ENCODE results near the gene MMP28. TPM values are rescaled to one million over a fixed set of nuclear protein-coding genes. Genes with fewer than 3 reads are reported as not detected.

Gene MMP28
- total and polyA plus RNA-seq, 10 of the 15 experiments (the other 5 are each of a cell fraction or from before 2014, with no cell fraction given): not detected

DNA sequence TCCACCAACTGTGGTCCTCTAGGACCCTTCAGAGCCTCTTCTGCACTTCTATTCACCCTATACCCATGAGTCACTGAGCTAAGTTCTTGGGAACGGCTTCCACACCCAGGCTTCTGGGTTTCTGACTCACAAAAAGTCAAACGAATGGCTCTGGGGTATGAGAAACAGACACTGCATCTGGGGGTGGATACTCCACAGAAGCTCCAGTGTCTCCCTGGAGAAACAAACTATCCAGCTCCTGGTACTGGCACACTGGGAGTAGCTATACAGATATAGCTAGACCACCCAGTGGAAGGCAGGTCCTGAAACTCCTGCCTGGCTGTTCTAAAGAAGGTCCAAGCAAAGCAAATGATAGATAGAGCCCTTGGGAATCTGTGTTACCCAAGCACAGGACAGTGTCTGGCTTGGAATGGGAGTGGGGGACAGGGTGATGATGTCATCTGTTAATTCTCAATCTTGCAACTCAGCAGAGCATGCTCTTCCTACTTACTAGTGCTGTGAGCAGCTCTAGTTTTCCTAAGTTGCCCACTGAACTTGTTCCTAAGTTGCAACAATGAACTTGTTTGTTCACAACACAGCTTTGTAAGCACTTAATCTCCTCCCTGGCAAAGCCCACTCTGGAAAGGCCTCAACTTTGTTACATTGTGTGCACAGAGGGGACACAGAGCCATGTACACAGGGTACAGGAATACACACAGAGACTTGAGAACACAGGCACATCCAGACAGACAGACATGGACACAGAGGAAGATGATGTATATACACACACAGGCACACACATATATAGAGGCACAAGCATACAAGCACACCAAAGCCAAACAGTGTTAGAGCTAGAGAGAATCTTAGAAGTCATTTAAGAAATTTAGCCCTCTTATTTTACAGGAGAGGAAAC, 6.7 kb downstream of the MMP28 start:
- in situ Hi-C loops (cut with MboI): no loop called here
- no TSS peak for BruUV-seq (replicated peaks)
- H3K4me1 ChIP-seq (ENCODE audit: control insufficient read depth, insufficient read depth, low read length): no peaks in the 10 kb centered on the region
- no peak for FAIRE-seq
- H2AFZ ChIP-seq (ENCODE audit: control insufficient read depth, low read depth, low read length): no peak overlapping the region
- no peak overlapping the region for H3K27ac ChIP-seq (ENCODE audit: control insufficient read depth, insufficient read depth)
- H3K9me3 ChIP-seq (replicated peaks; ENCODE audit: control insufficient read depth, insufficient read depth, low read length): no peaks in the 10 kb centered on the region
- H3K4me3 ChIP-seq: no peak overlapping the region
- H3K4me2 ChIP-seq (ENCODE audit: control insufficient read depth, insufficient read depth): no peak overlapping the region
- H4K20me1 ChIP-seq (ENCODE audit: control insufficient read depth, insufficient read depth): no peaks in the 10 kb centered on the region
- intact Hi-C loops (cut with micrococcal nuclease; ENCODE audit: unreplicated experiment): no loop called here
- ChIA-PET POLR2A (no interaction called here), SMC1A (ENCODE audit: uncharacterized antibody, unreplicated experiment) (interaction anchor here (1.2 kb wide), 1 partner anchor 25 kb away, joined by 3 read pairs; no protein-coding TSS in a partner anchor), CTCF (interaction anchor here (2.2 kb wide), 1 partner anchor 25 kb away, joined by 7 read pairs; no protein-coding TSS in a partner anchor), RAD21 (ENCODE audit: unreplicated experiment) (no interaction called here)
- no peak for ATAC-seq
- TF ChIP-seq, protein P1, sequence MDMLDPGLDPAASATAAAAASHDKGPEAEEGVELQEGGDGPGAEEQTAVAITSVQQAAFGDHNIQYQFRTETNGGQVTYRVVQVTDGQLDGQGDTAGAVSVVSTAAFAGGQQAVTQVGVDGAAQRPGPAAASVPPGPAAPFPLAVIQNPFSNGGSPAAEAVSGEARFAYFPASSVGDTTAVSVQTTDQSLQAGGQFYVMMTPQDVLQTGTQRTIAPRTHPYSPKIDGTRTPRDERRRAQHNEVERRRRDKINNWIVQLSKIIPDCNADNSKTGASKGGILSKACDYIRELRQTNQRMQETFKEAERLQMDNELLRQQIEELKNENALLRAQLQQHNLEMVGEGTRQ (IDR thresholded peaks at IDR 0.05; ENCODE audit: borderline replicate concordance, low read depth, low read length): no peak
- TF ChIP-seq, protein P2, sequence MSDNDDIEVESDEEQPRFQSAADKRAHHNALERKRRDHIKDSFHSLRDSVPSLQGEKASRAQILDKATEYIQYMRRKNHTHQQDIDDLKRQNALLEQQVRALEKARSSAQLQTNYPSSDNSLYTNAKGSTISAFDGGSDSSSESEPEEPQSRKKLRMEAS (IDR thresholded peaks at IDR 0.05; ENCODE audit: low read depth, low read length): no peak
- TF ChIP-seq NBN (IDR thresholded peaks at IDR 0.05): no peak
- TF ChIP-seq ZSCAN29 (IDR thresholded peaks at IDR 0.05): no peak
- no peaks in the 10 kb centered on the region for H3K79me2 ChIP-seq (ENCODE audit: control insufficient read depth, insufficient read depth, low read length)
- 15% methylated on average over 2 of the region's 2 CpGs for WGBS (ENCODE audit: insufficient coverage, insufficient replicate concordance, low lambda C conversion rate, missing lambda C conversion rate)
- H3K36me3 ChIP-seq (ENCODE audit: control insufficient read depth in 2 of 2, insufficient read depth in 2 of 2, low read length in 1 of 2): no peaks in the 10 kb centered on the region
- no peak for DNase-seq (ENCODE audit: low read depth, low spot score)
- peaks cover 2 to 8% of the 10 kb centered on the region in 2 experiments; a peak in 2 of 4 replicates for H3K27me3 ChIP-seq (replicated peaks in 1 of 2; ENCODE audit: control insufficient read depth in 2 of 2, insufficient read depth in 2 of 2, low read length in 1 of 2)
- no peak overlapping the region for H3K9ac ChIP-seq (ENCODE audit: control insufficient read depth, insufficient read depth, low read length)
